ENCODE data around the gene TNRC18.
"Not testable (repeated sequence)": the region's sequence is repeated elsewhere in the genome, so short reads cannot be mapped to it uniquely, and the experiment has no call there.

Gene TNRC18

GRCh38 chr7:5279734-5280133 is 143.9 kb downstream of the TNRC18 start:
- H3K27ac ChIP-seq = no peak overlapping the region
- TF ChIP-seq CTCF (conservative IDR thresholded peaks at IDR 0.05) = no peak

- no peak for TF ChIP-seq CTCF (conservative IDR thresholded peaks at IDR 0.05)
- H3K27ac ChIP-seq = no peak overlapping the region
These were observed 144.9 kb downstream of the TNRC18 start for GRCh38 chr7:5278766-5279165.

GRCh38 chr7:5276611-5277010 is 147.0 kb downstream of the TNRC18 start:
- no peak overlapping the region for H3K27ac ChIP-seq
- no peak for TF ChIP-seq CTCF (conservative IDR thresholded peaks at IDR 0.05)

GRCh38 chr7:5276123-5276522 is 147.5 kb downstream of the TNRC18 start:
- not testable (repeated sequence) for H3K27ac ChIP-seq

GRCh38 chr7:5275510-5275909 is 148.1 kb downstream of the TNRC18 start:
- H3K27ac ChIP-seq = not testable (repeated sequence)

GRCh38 chr7:5274985-5275431 is 148.6 kb downstream of the TNRC18 start:
- not testable (repeated sequence) for H3K27ac ChIP-seq

- no peak for TF ChIP-seq CTCF (conservative IDR thresholded peaks at IDR 0.05)
- no peak overlapping the region for H3K27ac ChIP-seq
These were observed 149.2 kb downstream of the TNRC18 start for GRCh38 chr7:5274441-5274840.

GRCh38 chr7:5273831-5274405 is 149.7 kb downstream of the TNRC18 start:
- not testable (repeated sequence) for H3K27ac ChIP-seq

- no peak for TF ChIP-seq CTCF (conservative IDR thresholded peaks at IDR 0.05)
- no peak overlapping the region for H3K27ac ChIP-seq
These were observed 152.8 kb downstream of the TNRC18 start for GRCh38 chr7:5270788-5271187.

- H3K27ac ChIP-seq = not testable (repeated sequence)
These were observed 153.5 kb downstream of the TNRC18 start for GRCh38 chr7:5269992-5270657.

GRCh38 chr7:5267829-5268228 is 155.8 kb downstream of the TNRC18 start:
- H3K27ac ChIP-seq = not testable (repeated sequence)

Data from VCaP (cell line).